H1 (cell line): Measurements from ENCODE around the gene COPA. TPM values are rescaled to one million over a fixed set of nuclear protein-coding genes. Genes with fewer than 3 reads are reported as not detected.
A peak's percentile ranks its signal among the peaks of the same experiment; 100 is the strongest.

ENCODE experiments used
- CTCF ChIA-PET: fragments of 300-600 bp; sonication (Branson Sonifier 250); formaldehyde crosslinking; loops from one replicate; lab custom pipeline; 2021; ENCODE audit not compliant: partially characterized antibody; lab: Charles Lee
- POLR2A ChIA-PET: fragments of 300-600 bp; sonication (Branson Sonifier 250); formaldehyde crosslinking; loops from one replicate; lab custom pipeline; 2021; ENCODE audit warnings: inconsistent platforms; ENCODE audit not compliant: partially characterized antibody; lab: Charles Lee
- DNase-seq, 2 experiments: peaks; one replicate each; pipeline versions ENCODE4 v3.0.0 to v3.0.0-alpha.2; 2010 to 2022; ENCODE audit warnings: low spot score in 2 of 2, low read depth in 1 of 2, mixed read lengths in 1 of 2
- FAIRE-seq: peaks from 2 replicates; lab custom pipeline; 2011; peaks lifted over from hg19 to GRCh38; lab: Jason Lieb, UNC
- H2AFZ ChIP-seq: 2 replicates; pipeline ENCODE4 v1.8.1; 2012; ENCODE audit warnings: low read length, inconsistent platforms
- H2AK5ac ChIP-seq: 2 replicates; pipeline ENCODE4 v1.6.1; 2013; ENCODE audit warnings: low read depth, low read length
- H2BK120ac ChIP-seq: replicated peaks from 2 replicates; pipeline ENCODE3; 2013; ENCODE audit warnings: low read depth, low read length, inconsistent platforms
- H2BK12ac ChIP-seq: 2 replicates; pipeline ENCODE4 v1.6.1; 2013; ENCODE audit warnings: low read depth, low read length
- H2BK15ac ChIP-seq: 2 replicates; pipeline ENCODE4 v1.6.1; 2013; ENCODE audit warnings: low read length
- H2BK20ac ChIP-seq: 2 replicates; pipeline ENCODE4 v1.6.1; 2013; ENCODE audit warnings: low read length
- H2BK5ac ChIP-seq: 2 replicates; pipeline ENCODE4 v1.6.1; 2013; ENCODE audit warnings: low read depth, low read length
- H3K14ac ChIP-seq: 2 replicates; pipeline ENCODE4 v1.6.1; 2013; ENCODE audit warnings: inconsistent platforms; ENCODE audit not compliant: insufficient read length
- H3K18ac ChIP-seq: 2 replicates; pipeline ENCODE4 v1.6.1; 2013; ENCODE audit warnings: low read length; ENCODE audit errors: extremely low read depth
- H3K23ac ChIP-seq: 2 replicates; pipeline ENCODE4 v1.6.1; 2013; ENCODE audit warnings: inconsistent platforms; ENCODE audit not compliant: insufficient read length
- H3K23me2 ChIP-seq: 2 replicates; pipeline ENCODE4 v1.6.1; 2013; ENCODE audit warnings: low read depth, low read length
- H3K27ac ChIP-seq: 2 replicates; pipeline ENCODE4 v1.6.1; 2011; ENCODE audit warnings: low read depth, low read length, inconsistent platforms
- H3K27me3 ChIP-seq, 4 experiments: replicated peaks in 1 of 4; 1 replicate in 1 of 4; 2 replicates in 3 of 4; pipeline versions ENCODE4 v1.6.1 to v1.8.1; 2011 to 2013; ENCODE audit warnings: low read length in 3 of 4, mild to moderate bottlenecking in 3 of 4, inconsistent platforms in 2 of 4, mixed read lengths in 2 of 4, moderate library complexity in 1 of 4; ENCODE audit not compliant: control insufficient read depth in 3 of 4, insufficient read depth in 3 of 4; ENCODE audit errors: extremely low read depth in 1 of 4
- H3K36me3 ChIP-seq, 4 experiments: 2 replicates each; pipeline versions ENCODE4 v1.6.1 to v1.8.1; 2011 to 2013; ENCODE audit warnings: mild to moderate bottlenecking in 4 of 4, low read length in 3 of 4, moderate library complexity in 2 of 4, control low read depth in 1 of 4, inconsistent platforms in 1 of 4; ENCODE audit not compliant: insufficient read depth in 4 of 4, control insufficient read depth in 2 of 4
- H3K4ac ChIP-seq: replicated peaks from 2 replicates; pipeline ENCODE3; 2013; ENCODE audit warnings: low read length, low read depth, mixed read lengths, inconsistent platforms; ENCODE audit not compliant: insufficient read length
- H3K4me1 ChIP-seq, 4 experiments: replicated peaks in 1 of 4; 1 replicate in 1 of 4; 2 replicates in 3 of 4; pipeline versions ENCODE4 v1.6.1 to v1.8.1; 2011 to 2013; ENCODE audit warnings: low read length in 3 of 4, inconsistent platforms in 2 of 4, mixed read lengths in 1 of 4; ENCODE audit not compliant: insufficient read depth in 4 of 4, control insufficient read depth in 3 of 4
- H3K4me2 ChIP-seq, 2 experiments: 2 replicates each; pipeline versions ENCODE4 v1.6.1 to v1.8.1; 2011 to 2013; ENCODE audit warnings: low read depth in 2 of 2, low read length in 2 of 2, control low read depth in 1 of 2, inconsistent platforms in 1 of 2, mild to moderate bottlenecking in 1 of 2; ENCODE audit not compliant: insufficient read depth in 1 of 2
- H3K4me3 ChIP-seq, 4 experiments: fragments of 200-600, 300-600 bp in 1 of 4; sonication (generic), shearing (Covaris generic), sonication (Bioruptor Twin) in 1 of 4; 2 replicates each; pipeline versions ENCODE4 v1.5.1 to v1.8.1; 2011 to 2016; ENCODE audit warnings: low read length in 4 of 4, low read depth in 3 of 4, control low read depth in 2 of 4, inconsistent platforms in 2 of 4, mild to moderate bottlenecking in 2 of 4, mixed read lengths in 1 of 4, moderate library complexity in 1 of 4; ENCODE audit not compliant: insufficient read depth in 2 of 4; ENCODE audit errors: extremely low read depth in 1 of 4
- H3K56ac ChIP-seq: replicated peaks from 2 replicates; pipeline ENCODE3; 2013; ENCODE audit warnings: low read depth, mild to moderate bottlenecking, mixed read lengths, low read length, inconsistent platforms; ENCODE audit not compliant: insufficient read length
- H3K79me1 ChIP-seq: 2 replicates; pipeline ENCODE4 v1.6.1; 2013; ENCODE audit warnings: low read depth, low read length, control low read depth
- H3K79me2 ChIP-seq, 2 experiments: 2 replicates each; pipeline versions ENCODE4 v1.6.1 to v1.8.1; 2012 to 2013; ENCODE audit warnings: low read length in 2 of 2, mild to moderate bottlenecking in 2 of 2, inconsistent platforms in 1 of 2; ENCODE audit not compliant: insufficient read depth in 2 of 2, control insufficient read depth in 1 of 2
- H3K9ac ChIP-seq, 4 experiments: replicated peaks in 1 of 4; 1 replicate in 1 of 4; 2 replicates in 3 of 4; pipeline versions ENCODE4 v1.6.1 to v1.8.1; 2011 to 2013; ENCODE audit warnings: low read depth in 3 of 4, low read length in 3 of 4, control low read depth in 2 of 4, mild to moderate bottlenecking in 2 of 4, moderate library complexity in 2 of 4, inconsistent platforms in 1 of 4; ENCODE audit errors: extremely low read depth in 1 of 4
- H3K9me3 ChIP-seq, 2 experiments: 2 replicates each; pipeline versions ENCODE4 v1.6.1 to v1.8.1; 2012 to 2013; ENCODE audit warnings: mild to moderate bottlenecking in 2 of 2, moderate library complexity in 2 of 2, control low read depth in 1 of 2, inconsistent platforms in 1 of 2, low read depth in 1 of 2, low read length in 1 of 2, mixed read lengths in 1 of 2; ENCODE audit not compliant: insufficient read depth in 2 of 2
- H4K20me1 ChIP-seq, 2 experiments: replicated peaks in 1 of 2; 2 replicates each; pipeline versions ENCODE3 to v1.8.1; 2011 to 2013; ENCODE audit warnings: inconsistent platforms in 2 of 2, low read length in 2 of 2, mild to moderate bottlenecking in 1 of 2; ENCODE audit not compliant: insufficient read depth in 2 of 2, control insufficient read depth in 1 of 2
- H4K5ac ChIP-seq: 2 replicates; pipeline ENCODE4 v1.6.1; 2013; ENCODE audit warnings: low read length, low read depth, mixed read lengths, inconsistent platforms; ENCODE audit not compliant: insufficient read length
- H4K8ac ChIP-seq: 2 replicates; pipeline ENCODE4 v1.8.0; 2013; ENCODE audit warnings: mild to moderate bottlenecking, moderate library complexity, low read length, inconsistent platforms; ENCODE audit not compliant: insufficient read depth; ENCODE audit errors: extremely low read depth
- H4K91ac ChIP-seq: replicated peaks from 2 replicates; pipeline ENCODE3; 2013; ENCODE audit warnings: low read length, mixed read lengths, inconsistent platforms; ENCODE audit not compliant: insufficient read length
- CEBPB ChIP-seq: IDR thresholded peaks from 2 replicates; pipeline ENCODE4 v1.6.1; 2012; ENCODE audit warnings: low read depth, low read length
- CHD1 ChIP-seq: IDR thresholded peaks from 2 replicates; pipeline ENCODE4 v1.6.1; 2012; ENCODE audit warnings: low read depth, low read length, improper control_type of control experiment
- CREB1 ChIP-seq: IDR thresholded peaks from 2 replicates; pipeline ENCODE4 v1.6.1; 2012; ENCODE audit warnings: inconsistent platforms
- CTBP2 ChIP-seq: IDR thresholded peaks from 2 replicates; pipeline ENCODE4 v1.7.0; 2011; ENCODE audit warnings: borderline replicate concordance, mild to moderate bottlenecking, moderate library complexity, mixed read lengths, low read length; ENCODE audit not compliant: insufficient read depth, insufficient read length
- HDAC2 ChIP-seq, 2 experiments: fragments of 300-600 bp in 1 of 2; sonication (generic) in 1 of 2; IDR thresholded peaks; 2 replicates each; pipeline ENCODE4 v1.6.1; 2011 to 2012; ENCODE audit warnings: low read depth in 2 of 2, low read length in 2 of 2, mild to moderate bottlenecking in 2 of 2, moderate library complexity in 2 of 2, borderline replicate concordance in 1 of 2, inconsistent platforms in 1 of 2
- POLR2AphosphoS5 ChIP-seq: IDR thresholded peaks from 2 replicates; pipeline ENCODE4 v1.6.1; 2011; ENCODE audit warnings: low read depth, low read length
- SAP30 ChIP-seq: fragments of 300-600 bp; sonication (generic); IDR thresholded peaks from 2 replicates; pipeline ENCODE4 v1.7.1; 2012; ENCODE audit warnings: low read length, moderate library complexity, mild to moderate bottlenecking, inconsistent platforms; ENCODE audit not compliant: insufficient read depth, insufficient replicate concordance
- SIN3A ChIP-seq, 2 experiments: IDR thresholded peaks in 1 of 2; conservative IDR thresholded peaks in 1 of 2; 2 replicates each; pipeline ENCODE4 v1.6.1; 2011 to 2012; ENCODE audit warnings: low read length in 2 of 2, improper control_type of control experiment in 1 of 2, low read depth in 1 of 2, mild to moderate bottlenecking in 1 of 2
- SIRT6 ChIP-seq: IDR thresholded peaks from one replicate; pipeline ENCODE4 v1.7.1; 2012; ENCODE audit warnings: low read length, inconsistent platforms
- SRF ChIP-seq: IDR thresholded peaks from 2 replicates; pipeline ENCODE4 v1.6.1; 2011; ENCODE audit warnings: mild to moderate bottlenecking, low read depth, low read length, moderate library complexity
- ZNF274 ChIP-seq: IDR thresholded peaks from 2 replicates; pipeline ENCODE4 v1.7.0; 2012; ENCODE audit warnings: low read length, borderline replicate concordance; ENCODE audit errors: extremely low read depth
- WGBS, 2 experiments: shearing (Covaris generic) in 1 of 2; methylation state at CpG; one replicate each; pipeline versions ENCODE4 v1.1.6 to v1.1.7; 2013 to 2015; ENCODE audit warnings: low lambda C conversion rate in 2 of 2, mixed read lengths in 2 of 2, inconsistent platforms in 1 of 2, low coverage in 1 of 2, missing lambda C conversion rate in 1 of 2; ENCODE audit not compliant: insufficient replicate concordance in 2 of 2, insufficient coverage in 1 of 2, insufficient read length in 1 of 2; ENCODE audit errors: extremely low coverage in 1 of 2, missing lambda C conversion rate in 1 of 2; 5-methylcytosine and 5-hydroxymethylcytosine counted together
- polyA plus RNA-seq, 7 experiments: library from polyadenylated mRNA; depleted of rRNA in 3 of 7; stranded (reverse) in 5 of 7; unstranded in 2 of 7; fragments of >200 nt in 5 of 7; fragments of 200-250 nt in 2 of 7; gene quantifications; 1 replicate in 5 of 7; 2 replicates in 1 of 7; 4 replicates in 1 of 7; pipeline versions ENCODE4 v1.2.1 to v1.2.3, GENCODE V29; 2011 to 2013; ENCODE audit warnings: missing spikeins in 2 of 7, mixed read lengths in 2 of 7
- total RNA-seq: library from RNA; stranded (reverse); fragmentation: NEBNext Ultra II Directional; extraction: Animal tissue kit (Norgen Biotek cat#: 25700); gene quantifications from 2 replicates; pipeline ENCODE4 v1.2.1, GENCODE V29; 2021

The COPA gene
- total and polyA plus RNA-seq, 2 of the 8 experiments (the other 6 are each of a cell fraction or from before 2014, with no cell fraction given) = 78.2 to 115 TPM

DNA sequence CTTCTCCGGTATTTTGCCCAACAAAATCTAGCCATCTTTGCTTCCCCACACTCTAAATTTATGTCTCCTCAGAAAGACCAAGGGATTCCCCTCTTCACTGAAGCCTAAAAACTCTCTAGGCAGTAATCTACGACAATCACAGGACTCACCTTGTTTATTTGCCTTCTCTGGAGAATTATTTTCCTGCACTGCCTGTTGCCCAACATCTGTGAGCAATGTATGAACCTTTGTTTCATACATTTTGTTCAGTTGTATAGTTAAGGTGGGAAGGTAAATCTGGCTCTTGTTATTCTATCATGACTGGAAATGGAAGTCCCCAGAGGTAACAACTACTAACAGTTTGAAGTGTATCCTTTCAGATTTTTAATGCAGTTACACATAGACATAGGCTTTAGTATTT is 2.2 kb downstream of the COPA start:
- Histone ChIP-seq H3K18ac (no peak overlapping the region), H2BK120ac (no peak overlapping the region), H3K4me3 (no peak overlapping the region), H3K9me3 (no peaks in the 10 kb centered on the region), H2AFZ (no peak overlapping the region), H3K23me2 (no peaks in the 10 kb centered on the region; the same call in 1 of the 2 replicates), H3K27me3 (no peaks in the 10 kb centered on the region), H3K4me2 (peak overlapping the region in 1 of 2 experiments; percentile 2; a peak in 2 of 4 replicates), H3K79me2 (peaks cover 18 to 58% of the 10 kb centered on the region in 2 experiments), H3K4me1 (no peaks in the 10 kb centered on the region; a peak in 1 of 7 replicates), H2BK15ac (no peak overlapping the region), H2AK5ac (no peak overlapping the region), H3K4ac (no peak overlapping the region), H2BK5ac (no peak overlapping the region), H3K14ac (no peak overlapping the region), H4K5ac (no peak overlapping the region), H3K27ac (no peak overlapping the region), H3K36me3 (peaks cover 11 to 29% (median 18%) of the 10 kb centered on the region in 4 experiments), H3K56ac (no peak overlapping the region), H4K8ac (no peak overlapping the region), H3K9ac (no peak overlapping the region), H2BK20ac (no peak overlapping the region), H3K79me1 (no peaks in the 10 kb centered on the region; the same call in 1 of the 2 replicates), H4K91ac (no peak overlapping the region), H4K20me1 (peaks cover 0 to 4% of the 10 kb centered on the region in 2 experiments)
- no peak for DNase-seq
- FAIRE-seq = no peak
- WGBS, 2 experiments = 79% methylated on average over 2 of the region's 2 CpGs; no CpG with 5 or more reads in 1 of the 2 experiments
- ChIA-PET CTCF (no interaction called here), POLR2A (no interaction called here)
- TF ChIP-seq ZNF274 (no peak), SAP30 (no peak), SIRT6 (no peak), SIN3A (conservative IDR thresholded peaks at IDR 0.05 in 1 of 2, IDR thresholded peaks at IDR 0.05 in 1 of 2; ENCODE audit: low read depth in 1 of 2, low read length in 2 of 2) (no peak), CREB1 (no peak), POLR2AphosphoS5 (no peak), CTBP2 (no peak), CHD1 (no peak), HDAC2 (IDR thresholded peaks at IDR 0.05; ENCODE audit: borderline replicate concordance in 1 of 2, low read depth in 2 of 2, low read length in 2 of 2) (no peak), CEBPB (no peak), SRF (no peak)
- TF ChIP-seq, all 59 proteins: peak for 0
- H2BK12ac ChIP-seq = no peak overlapping the region
- no peak overlapping the region for H3K23ac ChIP-seq
